HG03354 (cell line): ENCODE data around the gene B3GALT2.

Source experiments
- ATAC-seq: cut with Tn5 transposase; IDR thresholded peaks from one replicate; pipeline ENCODE4 v1.9.1; 2021; ENCODE audit warnings: mild to moderate bottlenecking; ENCODE audit not compliant: unreplicated experiment, poor library complexity, severe bottlenecking

Gene B3GALT2

DNA sequence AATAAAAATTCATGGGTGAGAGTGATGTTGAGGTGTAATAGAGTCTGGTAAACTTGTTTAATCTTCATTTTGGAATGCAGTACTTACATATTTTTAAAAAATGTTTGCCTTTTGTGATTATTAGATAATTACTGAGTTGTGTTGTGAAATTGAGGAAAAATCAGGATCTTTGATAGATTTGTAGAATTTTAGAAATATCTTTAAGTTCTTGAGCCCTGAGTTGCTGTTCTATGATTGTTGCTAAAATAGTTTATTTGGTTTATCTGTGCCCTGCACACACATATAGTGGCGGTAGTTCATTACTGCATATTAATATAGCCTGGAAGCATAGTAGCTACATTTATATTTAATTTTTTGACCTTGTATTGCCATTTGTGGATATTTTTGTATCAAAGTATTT lies 1.6 kb downstream of the B3GALT2 start:
- ATAC-seq = no peak

DNA sequence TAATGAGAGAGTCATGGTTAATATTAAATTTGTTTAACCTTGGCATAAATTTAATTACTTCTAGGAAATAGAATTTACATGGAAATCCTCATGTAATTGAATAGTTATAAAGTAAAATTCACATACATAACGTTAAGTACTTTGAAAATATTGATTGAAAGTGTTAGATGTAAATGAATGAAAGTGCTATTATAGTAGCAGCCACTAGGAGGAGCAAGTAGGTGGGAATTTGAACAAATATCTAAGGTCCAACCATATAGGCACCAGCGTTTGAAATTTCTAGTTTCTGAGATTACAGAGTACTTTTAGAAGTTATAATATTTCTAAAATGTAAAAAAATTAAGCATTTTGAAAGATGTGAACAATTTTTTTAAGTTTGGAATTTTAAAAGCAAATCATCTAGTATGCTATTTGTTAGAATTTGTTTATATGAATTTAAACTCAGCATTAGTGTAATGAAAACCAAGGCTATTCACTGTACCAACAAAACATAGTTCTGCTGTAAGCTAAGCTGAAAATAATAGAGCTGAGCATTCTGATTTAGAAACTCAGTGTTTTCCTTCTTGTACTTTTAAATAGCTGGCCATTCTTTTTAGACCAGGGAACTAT lies 3.3 kb downstream of the B3GALT2 start:
- ATAC-seq = peak; percentile 74

DNA sequence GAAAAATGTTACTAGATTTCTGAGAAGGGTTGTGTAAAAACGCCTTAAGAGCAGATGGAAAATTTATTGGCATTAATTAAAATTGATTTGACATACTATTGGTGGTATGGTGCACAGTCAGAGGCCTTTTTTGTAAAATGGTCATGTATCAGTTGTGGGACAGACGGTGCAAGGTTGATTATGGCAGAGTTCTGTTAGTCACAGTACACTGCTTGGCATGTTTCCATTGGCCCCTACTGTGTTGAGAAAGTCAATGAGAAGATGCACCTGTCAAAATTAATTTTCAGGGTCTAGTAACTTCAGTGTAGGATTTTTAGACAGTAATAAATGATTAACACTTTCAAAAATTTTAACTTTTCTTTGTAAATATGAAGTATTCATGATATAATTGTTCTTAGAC lies 4.4 kb downstream of the B3GALT2 start:
- ATAC-seq = peak; percentile 61

DNA sequence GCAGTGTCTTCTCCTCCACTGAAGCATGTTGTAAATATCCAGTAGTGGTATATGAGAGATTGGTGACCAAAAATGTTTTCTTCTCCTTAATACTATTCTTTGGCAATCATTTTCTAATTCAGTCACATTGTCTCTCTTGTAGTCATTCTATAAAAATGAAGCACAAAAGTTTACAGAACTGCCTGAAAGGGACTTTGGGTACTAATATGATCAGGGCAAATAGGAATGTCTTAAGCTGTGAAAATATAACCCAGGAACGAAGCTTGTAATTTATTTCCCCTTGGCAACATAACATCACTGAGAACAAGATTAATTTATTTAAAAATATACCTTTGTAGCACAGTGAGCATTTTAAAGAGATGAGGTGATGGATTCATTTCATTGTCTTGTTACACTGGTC lies 4.9 kb downstream of the B3GALT2 start:
- no peak for ATAC-seq

DNA sequence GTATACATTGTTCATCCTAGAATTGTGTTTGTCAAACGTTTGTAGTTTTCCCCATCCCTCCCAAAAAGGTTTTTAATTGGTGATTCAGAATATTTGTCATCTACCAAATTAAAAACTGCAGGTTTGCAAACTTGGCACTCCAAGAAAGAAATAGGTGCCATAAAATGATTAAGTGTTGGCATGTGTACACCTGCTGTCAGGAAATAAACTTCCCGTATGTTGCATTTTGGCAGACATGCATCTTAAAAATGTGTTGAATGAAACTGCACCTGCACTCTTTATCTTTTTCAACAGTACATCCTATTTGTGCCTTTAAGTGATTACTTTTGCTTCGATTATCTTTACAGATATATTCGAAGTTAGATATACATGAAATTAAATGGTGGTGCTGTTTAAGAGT lies 7.3 kb downstream of the B3GALT2 start:
- no peak for ATAC-seq

DNA sequence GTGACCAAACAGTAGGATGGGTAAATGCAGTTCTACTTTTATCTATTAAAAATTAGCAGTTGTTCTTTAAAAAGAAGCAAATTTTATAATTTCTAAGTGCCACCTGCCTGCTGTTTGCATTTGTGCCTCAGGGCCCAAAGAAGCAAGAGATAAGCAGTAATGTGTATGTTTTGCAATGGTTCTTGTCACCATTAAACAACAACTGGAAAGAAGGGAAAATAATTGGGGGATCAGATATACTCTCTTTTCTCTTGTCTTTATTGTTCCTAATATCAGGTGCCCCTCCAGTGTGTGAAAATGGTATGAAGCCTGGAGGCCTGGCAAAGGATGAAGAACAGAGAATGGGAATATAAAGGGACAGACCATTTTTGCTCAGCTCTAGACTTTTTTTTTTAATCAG lies 9.6 kb downstream of the B3GALT2 start:
- no peak for ATAC-seq

DNA sequence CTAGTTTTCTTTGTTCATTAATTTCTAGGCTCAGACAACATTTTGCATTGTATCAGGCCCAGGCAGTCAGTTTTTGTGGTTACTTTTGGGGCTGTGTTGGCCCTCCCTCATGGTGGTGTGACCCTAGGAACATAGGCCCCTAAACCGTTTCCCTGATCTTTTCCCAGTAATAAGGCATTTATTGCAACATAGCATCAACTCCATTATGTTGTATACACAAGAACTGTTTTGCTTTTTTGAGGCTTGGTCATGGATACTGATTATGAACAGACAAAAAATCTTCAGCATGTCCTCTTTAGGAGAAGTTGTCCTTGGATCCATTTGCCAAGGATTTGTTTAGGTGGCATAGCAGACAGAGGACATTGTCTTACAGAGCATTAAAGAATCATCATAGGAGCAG lies 10.3 kb downstream of the B3GALT2 start:
- no peak for ATAC-seq

DNA sequence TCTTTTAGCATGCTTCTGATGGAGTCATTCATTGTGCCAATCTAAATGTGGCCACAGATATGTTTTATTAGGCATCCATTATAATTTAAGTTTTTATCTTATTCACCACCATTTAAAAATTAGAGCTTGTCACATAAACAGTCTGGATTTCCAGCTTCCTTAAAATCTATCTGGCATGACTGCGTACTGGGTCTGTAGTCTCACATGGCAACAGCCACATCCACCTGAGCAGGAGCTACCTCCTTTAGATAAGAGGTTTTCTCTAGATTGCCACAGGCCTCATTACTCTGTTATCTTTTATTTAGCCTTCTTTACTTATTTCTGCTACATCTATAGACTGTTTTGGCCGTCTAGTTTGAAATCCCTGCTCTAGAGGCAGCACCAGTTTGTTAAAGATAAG lies 29.1 kb downstream of the B3GALT2 start:
- no peak for ATAC-seq

DNA sequence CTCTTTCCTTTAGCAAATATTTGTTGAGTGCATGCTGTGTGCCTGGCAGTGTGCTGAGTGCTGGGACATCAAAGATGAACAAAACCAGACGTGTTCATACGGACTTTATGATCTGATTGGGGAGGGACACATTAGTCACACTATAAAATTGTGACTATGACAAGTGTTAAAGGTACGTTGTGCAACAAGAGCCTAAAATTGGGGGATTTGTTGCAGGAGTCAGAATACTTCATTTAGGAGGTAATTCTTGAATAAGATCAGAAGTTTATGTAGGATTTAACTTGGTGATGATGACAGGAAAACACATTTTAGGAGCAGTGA lies 29.6 kb downstream of the B3GALT2 start:
- no peak for ATAC-seq

DNA sequence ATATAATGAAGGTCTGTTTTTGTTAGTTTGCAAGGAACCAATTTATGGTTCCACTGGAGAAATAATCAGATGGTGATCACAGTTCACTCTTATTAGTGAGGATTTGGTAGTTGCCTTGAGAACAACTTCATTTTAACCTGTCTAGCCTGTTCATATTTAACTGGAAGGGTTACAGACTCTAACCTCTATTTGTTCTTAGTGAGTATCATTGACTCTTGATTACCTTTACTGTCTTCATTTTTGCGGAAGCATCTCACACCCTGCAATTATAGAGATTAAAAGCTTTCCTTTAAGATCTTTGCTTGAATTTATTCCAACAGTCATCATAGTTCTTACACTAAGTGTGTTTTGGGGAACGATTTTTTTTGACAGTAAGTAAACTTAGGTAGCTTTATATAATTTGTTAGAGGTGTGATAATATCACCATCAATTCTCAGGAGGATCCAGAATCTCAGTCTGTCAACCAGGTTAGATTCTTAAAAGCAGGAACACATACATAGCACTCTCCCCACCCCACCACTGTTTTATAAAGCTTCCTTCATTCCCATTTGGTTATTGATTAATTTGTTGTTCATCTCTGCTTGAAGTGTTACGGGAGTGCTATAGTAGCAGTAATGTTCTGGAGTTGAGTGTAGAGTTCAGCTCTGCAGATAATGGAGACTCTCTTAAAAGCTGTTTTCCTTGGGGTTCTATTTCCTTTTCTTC lies 30.1 kb downstream of the B3GALT2 start:
- no peak for ATAC-seq

DNA sequence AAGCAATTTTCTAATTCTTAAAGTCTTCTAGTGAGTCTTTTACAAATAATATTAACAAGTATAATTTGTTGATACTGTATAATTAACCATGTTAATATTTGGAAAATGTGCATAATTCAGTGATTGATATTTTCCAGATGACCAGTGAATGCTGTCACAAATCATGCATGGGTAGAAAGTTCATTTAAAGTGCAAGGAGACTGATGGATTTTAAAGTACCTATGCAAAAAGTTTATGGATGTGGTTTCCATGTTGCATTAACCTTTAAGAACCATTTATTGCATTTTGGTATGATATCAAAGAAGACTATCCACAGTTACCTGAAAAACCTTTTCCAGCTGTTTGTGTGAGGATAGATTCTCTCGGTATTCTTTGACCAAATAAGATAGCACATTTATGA lies 41.4 kb downstream of the B3GALT2 start:
- ATAC-seq = no peak

DNA sequence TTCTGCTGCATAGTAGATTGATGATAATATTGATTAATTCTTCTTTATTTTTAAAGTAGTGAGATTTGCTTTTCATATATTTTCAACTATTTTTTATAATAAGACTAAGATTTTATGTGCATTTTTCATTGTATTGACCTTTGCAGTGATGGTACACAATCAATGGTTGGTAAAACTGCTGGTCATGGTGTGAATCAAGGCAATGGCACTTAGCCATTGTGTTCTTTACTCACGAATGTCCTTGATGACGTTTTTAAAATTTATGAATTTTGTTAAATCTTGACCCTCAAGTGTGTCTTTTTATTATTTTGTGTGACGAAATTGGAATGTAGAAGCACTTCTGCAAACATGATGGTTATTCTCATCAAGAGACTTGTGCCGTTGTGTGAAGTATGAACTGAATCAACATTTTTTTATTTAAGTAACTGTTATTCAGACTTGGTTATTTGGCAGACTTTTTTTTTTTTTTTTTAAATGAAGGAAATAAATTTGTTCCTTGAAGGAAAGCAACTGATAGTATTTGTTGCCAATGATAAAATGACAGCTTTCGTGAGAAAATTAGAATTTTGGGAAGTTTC lies 42.0 kb downstream of the B3GALT2 start:
- no peak for ATAC-seq

DNA sequence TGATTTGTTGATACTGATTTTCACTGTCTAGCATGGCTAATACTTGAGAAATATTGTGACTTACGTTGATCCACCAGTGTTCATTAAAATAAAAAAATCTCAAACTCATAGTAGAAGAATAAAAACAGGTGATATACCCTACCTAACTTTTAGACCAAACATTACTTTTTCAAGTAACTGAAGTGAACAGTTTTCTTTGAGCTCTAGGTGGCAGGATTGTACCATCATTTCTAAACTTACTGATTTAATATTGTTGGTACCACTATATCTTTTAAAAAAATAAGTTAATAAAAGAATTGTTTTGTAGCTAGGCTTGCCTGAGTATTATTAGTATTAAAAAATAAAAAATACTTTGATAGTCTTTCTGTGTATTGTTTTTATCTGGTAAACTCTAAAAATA lies 43.1 kb downstream of the B3GALT2 start:
- ATAC-seq = no peak

DNA sequence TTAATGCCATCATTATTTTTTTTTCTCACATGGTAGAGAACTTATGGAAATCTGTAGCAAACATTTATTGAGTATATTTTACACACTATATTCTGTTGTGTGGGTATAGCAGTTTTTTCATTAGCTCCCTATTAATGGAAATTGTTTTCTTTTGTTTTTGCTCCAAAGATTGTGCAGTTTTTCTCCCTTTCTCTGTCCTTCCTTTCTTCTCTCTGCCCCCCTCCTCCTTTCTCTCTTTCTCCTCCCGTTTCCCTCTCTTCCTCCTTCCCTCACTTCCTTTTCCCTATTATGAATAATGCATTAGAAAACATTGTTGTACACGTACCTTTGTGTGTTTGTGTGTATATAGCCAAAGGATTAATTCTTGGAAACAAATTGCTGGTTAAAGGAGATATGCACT lies 44.0 kb downstream of the B3GALT2 start:
- no peak for ATAC-seq

DNA sequence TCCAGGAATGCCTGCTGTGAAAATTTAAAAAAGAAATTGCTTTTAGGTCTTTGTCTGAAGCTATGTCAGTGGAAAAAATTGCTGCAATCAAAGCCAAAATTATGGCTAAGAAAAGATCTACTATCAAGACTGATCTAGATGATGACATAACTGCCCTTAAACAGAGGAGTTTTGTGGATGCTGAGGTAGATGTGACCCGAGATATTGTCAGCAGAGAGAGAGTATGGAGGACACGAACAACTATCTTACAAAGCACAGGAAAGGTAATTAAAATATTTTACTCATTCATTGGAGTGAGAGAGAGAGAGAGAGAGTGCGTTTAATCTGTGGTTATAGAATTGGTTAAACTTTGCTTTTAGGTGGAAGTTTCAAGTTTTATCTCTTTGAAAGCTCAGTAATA lies 44.6 kb downstream of the B3GALT2 start:
- ATAC-seq = no peak

DNA sequence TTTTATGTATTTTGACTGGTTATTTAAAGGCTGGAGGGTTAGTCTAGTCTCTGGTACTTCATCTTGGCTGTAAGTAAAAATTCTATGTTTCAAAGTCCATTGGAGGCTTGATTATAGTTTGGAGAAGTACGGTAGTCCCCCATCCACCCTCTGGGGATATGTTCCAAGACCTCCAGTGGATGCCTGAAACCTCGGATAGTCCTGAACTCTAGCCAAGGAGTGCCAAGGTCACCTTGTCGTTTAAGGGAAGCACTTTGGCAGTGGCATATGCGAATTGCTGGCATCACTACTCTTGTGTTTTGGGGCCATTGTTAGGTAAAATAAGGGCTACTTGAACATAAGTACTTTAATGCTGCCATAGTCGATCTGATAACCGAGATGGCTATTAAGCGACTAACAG lies 46.2 kb downstream of the B3GALT2 start:
- no peak for ATAC-seq

DNA sequence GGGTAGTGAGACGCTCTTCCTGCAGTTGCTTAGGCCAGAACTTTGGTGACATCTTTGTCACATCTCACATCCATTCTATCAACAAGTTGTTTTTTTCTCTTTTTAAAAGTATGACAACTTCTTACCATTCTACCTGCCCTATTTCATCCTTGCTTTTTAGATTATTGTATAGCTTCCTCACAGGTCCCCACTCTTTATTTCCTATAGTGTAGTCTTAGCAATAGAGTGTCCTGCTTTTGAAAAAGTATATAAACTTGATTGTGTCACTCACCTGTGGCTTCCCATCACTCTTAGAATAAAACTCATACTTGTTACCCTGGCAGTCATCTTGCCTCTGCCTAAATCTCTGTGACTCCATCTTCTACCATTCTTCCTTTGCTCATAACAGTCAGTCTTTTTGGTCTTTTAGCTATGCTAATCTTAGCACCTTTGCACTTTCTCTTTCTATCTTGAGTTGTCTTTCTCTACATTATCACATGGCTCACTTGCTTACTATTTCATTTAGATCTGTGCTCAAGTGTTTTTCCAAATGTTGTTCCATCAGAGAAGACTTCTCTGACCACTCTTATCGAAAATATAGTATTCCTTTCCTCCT lies 55.0 kb downstream of the B3GALT2 start:
- ATAC-seq = no peak
